ENCODE results near the gene UBAP1L. TPM values are rescaled to one million over a fixed set of nuclear protein-coding genes. Genes with fewer than 3 reads are reported as not detected.

Gene UBAP1L
- total RNA-seq, 1 donor from 2014 or later: 4.6 TPM

GRCh38 chr15:65087873-65088642 lies 26.9 kb downstream of the UBAP1L start:
- Mint-ChIP-seq H3K27me3 (ENCODE audit: unreplicated experiment) (peaks cover 4% of the 10 kb centered on the region), H3K4me3 (ENCODE audit: unreplicated experiment) (no peak overlapping the region), H3K4me1 (ENCODE audit: low read depth, unreplicated experiment) (peaks cover 24% of the 10 kb centered on the region), H3K36me3 (ENCODE audit: unreplicated experiment) (no peaks in the 10 kb centered on the region), H3K27ac (ENCODE audit: unreplicated experiment) (no peak overlapping the region), H3K9me3 (ENCODE audit: unreplicated experiment) (peaks cover 6% of the 10 kb centered on the region)
- no peak for DNase-seq
- TF ChIP-seq CTCF (IDR thresholded peaks at IDR 0.05; ENCODE audit: partially characterized antibody, unreplicated experiment): no peak

- Mint-ChIP-seq H3K4me1 (ENCODE audit: low read depth, unreplicated experiment) (peaks cover 31% of the 10 kb centered on the region), H3K27ac (ENCODE audit: unreplicated experiment) (no peak overlapping the region), H3K36me3 (ENCODE audit: unreplicated experiment) (no peaks in the 10 kb centered on the region), H3K9me3 (ENCODE audit: unreplicated experiment) (peaks cover 6% of the 10 kb centered on the region), H3K4me3 (ENCODE audit: unreplicated experiment) (no peak overlapping the region), H3K27me3 (ENCODE audit: unreplicated experiment) (peaks cover 4% of the 10 kb centered on the region)
- no peak for TF ChIP-seq CTCF (IDR thresholded peaks at IDR 0.05; ENCODE audit: partially characterized antibody, unreplicated experiment)
- no peak for DNase-seq
Observed at GRCh38 chr15:65087411-65087810, 27.6 kb downstream of the UBAP1L start.

GRCh38 chr15:65086680-65087111 lies 28.3 kb downstream of the UBAP1L start:
- Mint-ChIP-seq H3K27me3 (ENCODE audit: unreplicated experiment) (peaks cover 4% of the 10 kb centered on the region), H3K27ac (ENCODE audit: unreplicated experiment) (no peak overlapping the region), H3K36me3 (ENCODE audit: unreplicated experiment) (no peaks in the 10 kb centered on the region), H3K9me3 (ENCODE audit: unreplicated experiment) (peaks cover 6% of the 10 kb centered on the region), H3K4me3 (ENCODE audit: unreplicated experiment) (no peak overlapping the region), H3K4me1 (ENCODE audit: low read depth, unreplicated experiment) (peaks cover 35% of the 10 kb centered on the region)
- DNase-seq: peak; percentile 51
- TF ChIP-seq CTCF (IDR thresholded peaks at IDR 0.05; ENCODE audit: partially characterized antibody, unreplicated experiment): peak; percentile 41

- DNase-seq: peak; percentile 58
- H3K36me3 Mint-ChIP-seq (ENCODE audit: unreplicated experiment): no peaks in the 10 kb centered on the region
- H3K9me3 Mint-ChIP-seq (ENCODE audit: unreplicated experiment): peaks cover 6% of the 10 kb centered on the region
- no peak overlapping the region for H3K27ac Mint-ChIP-seq (ENCODE audit: unreplicated experiment)
- TF ChIP-seq CTCF (IDR thresholded peaks at IDR 0.05; ENCODE audit: partially characterized antibody, unreplicated experiment): peak; percentile 64
- H3K4me1 Mint-ChIP-seq (ENCODE audit: low read depth, unreplicated experiment): peaks cover 37% of the 10 kb centered on the region
- H3K27me3 Mint-ChIP-seq (ENCODE audit: unreplicated experiment): peaks cover 4% of the 10 kb centered on the region
- H3K4me3 Mint-ChIP-seq (ENCODE audit: unreplicated experiment): no peak overlapping the region
Observed at GRCh38 chr15:65085990-65086679, 28.9 kb downstream of the UBAP1L start.
